HG02884 (cell line): ENCODE measurements around the gene TMPRSS11B.
"Not testable (repeated sequence)": the region's sequence is repeated elsewhere in the genome, so short reads cannot be mapped to it uniquely, and the experiment has no call there.

Experiments
- ATAC-seq: cut with Tn5 transposase; IDR thresholded peaks from one replicate; pipeline ENCODE4 v1.9.1; 2021; ENCODE audit warnings: mild to moderate bottlenecking, moderate library complexity; ENCODE audit not compliant: unreplicated experiment

The TMPRSS11B gene, protein sequence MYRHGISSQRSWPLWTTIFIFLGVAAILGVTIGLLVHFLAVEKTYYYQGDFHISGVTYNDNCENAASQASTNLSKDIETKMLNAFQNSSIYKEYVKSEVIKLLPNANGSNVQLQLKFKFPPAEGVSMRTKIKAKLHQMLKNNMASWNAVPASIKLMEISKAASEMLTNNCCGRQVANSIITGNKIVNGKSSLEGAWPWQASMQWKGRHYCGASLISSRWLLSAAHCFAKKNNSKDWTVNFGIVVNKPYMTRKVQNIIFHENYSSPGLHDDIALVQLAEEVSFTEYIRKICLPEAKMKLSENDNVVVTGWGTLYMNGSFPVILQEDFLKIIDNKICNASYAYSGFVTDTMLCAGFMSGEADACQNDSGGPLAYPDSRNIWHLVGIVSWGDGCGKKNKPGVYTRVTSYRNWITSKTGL

DNA sequence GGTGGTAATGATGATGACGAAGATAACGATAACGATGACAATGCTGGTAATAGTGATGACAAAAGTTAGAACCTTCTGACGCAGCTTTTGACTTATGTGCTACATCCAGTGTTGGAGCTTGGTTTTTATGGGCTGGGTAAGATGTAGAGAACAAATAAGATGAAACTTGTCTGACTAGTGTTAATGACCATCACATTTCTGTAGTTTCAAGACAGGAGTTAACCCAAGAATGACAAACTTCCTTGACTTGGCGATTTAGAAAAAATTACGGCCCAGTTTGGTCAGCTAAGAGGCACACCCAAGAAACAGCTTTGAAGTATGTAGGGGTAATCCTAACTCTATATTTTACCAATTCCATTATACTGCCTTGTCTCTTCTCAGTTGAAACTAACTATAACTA, at the start of gene TMPRSS11B:
TSS of gene TMPRSS11B (minus strand) at position 101 of the 400 bp plus-strand sequence. CDS start 136 bp downstream, outside the sequence.
- ATAC-seq: no peak

DNA sequence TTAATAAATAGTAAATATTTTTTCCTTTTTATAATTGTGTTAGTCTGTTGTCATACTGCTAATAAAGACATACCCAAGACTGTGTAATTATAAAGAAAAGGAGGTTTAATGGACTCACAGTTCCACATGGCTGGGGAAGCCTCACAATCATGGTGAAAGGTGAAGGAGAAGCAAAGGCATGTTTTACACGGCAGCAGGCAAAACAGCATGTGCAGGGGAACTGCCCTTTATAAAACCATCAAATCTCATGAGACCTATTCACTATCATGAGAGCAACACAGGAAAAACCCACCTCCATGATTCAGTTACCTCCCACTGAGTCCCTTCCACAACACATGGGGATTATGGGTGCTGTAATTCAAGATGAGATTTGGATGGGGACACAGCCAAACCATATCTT, 45.8 kb upstream of the TMPRSS11B start:
- no peak for ATAC-seq

DNA sequence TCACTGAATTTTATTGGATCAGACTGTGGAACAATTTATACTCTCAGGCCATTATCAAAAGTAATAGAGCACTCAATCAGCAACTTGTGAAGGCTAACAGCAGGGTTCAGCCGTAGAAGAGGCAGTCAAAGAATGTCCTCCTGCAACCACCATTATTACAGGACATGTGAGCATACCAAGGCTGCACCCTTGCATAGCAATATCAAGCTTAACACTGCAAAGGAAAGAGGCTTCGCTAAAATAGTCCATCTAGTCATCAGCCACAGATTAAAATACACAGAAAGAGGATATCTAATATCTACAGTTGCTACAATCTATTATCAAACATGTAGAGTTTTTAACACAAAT, 42.9 kb upstream of the TMPRSS11B start:
- ATAC-seq: no peak

DNA sequence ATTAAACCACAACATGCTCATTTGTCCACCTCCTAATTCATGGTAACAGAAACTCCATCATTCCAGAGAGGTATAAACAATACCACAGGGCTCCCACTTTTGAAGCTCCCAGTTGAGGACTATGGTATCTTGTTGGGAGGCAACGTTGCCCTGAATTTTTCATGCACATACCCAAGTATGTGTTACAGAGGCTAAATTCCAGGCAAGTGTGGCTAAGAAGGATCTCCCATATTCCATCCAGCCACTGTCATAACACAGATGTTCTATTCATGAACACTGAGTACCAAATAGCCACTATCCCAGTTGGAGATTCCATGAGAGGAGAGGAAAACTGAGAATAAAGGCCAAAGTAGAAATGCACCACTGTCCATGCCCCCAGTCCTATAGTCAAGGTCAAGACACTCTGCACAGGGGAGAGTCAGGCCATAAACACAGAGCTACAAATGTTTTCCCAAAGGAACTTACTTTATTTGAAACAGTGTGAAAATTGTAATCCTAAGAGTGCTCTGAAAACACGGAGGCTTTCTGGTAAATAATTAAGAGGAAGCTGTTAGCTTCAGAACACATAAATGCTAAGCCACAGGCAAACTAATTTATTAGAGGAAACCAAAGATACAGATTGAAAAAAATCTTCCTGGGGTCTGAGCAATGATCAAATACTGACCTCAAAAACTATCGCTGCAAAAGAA, 42.4 kb upstream of the TMPRSS11B start:
- no peak for ATAC-seq

DNA sequence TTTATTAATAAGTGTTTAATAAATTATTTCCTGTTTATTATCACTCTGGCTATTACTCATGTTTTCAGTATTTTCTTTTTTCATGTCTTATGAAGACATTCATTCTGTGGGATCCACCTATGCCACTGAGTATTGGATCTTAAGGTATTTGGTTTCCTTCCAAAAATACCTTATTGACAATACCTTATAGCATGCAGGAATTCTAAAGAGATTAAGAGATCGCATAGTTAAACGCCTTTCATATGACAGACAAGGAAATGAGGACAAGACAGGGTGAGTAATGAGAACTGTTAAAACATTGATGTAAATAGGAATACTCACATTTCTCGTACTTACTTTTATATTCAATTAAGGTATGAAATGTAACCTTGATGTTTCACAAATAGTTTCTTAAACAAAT, 38.2 kb upstream of the TMPRSS11B start:
- no peak for ATAC-seq

DNA sequence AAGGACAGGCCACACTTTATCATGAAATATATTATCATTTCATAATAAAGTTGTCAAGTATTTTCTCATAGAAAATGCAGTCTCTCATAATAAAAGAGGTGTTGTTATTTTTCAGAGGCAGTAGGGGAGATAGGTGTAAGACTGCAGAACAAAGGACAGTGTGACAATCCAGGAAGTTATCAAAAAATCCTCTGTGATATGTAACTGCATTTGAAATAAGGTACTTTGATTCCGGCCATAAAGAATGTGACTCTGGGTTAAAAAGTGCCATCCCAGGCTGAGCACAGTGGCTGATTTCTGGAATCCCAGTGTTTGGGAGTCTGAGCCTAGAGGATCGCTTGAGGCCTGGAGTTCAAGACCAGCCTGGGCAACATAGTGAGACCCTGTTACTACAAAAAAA, 37.6 kb upstream of the TMPRSS11B start:
- ATAC-seq: no peak

DNA sequence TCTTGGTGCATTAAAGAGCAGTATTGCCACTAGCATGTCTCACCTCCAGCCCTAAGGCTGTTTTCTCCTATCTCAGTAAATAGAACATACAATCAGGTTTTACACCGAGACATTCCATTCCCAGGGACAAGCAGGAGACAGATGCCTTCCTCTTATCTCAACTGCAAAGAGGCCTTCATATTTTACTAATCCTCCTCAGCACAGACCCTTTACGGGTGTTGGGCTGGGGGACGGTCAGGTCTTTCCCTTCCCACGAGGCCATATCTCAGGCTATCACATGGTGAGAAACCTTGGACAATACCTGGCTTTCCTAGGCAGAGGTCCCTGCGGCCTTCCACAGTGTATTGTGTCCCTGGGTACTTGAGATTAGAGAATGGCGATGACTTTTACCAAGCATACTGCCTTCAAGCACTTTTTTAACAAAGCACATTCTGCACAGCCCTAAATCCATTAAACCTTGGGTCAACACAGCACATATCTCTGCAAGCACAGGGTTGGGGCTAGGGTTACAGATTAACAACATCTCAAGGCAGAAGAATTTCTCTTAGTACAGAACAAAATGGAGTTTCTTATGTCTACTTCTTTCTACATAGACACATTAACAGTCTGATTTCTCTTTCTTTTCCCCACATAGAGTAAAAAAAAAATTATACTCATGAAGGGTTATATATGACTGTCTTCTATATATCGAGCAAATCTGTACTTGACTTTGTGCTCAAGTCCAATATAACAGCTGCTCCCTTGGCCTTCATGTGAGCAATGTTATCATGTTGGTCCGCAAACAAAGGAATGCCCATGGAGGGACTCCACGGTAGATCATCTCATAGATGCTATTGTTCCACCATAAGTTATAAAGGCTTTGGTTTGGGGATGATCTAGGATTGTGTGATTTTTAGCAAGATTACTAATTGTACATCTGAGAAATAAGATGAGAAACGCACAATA, 36.6 kb upstream of the TMPRSS11B start:
- ATAC-seq: not testable (repeated sequence)

DNA sequence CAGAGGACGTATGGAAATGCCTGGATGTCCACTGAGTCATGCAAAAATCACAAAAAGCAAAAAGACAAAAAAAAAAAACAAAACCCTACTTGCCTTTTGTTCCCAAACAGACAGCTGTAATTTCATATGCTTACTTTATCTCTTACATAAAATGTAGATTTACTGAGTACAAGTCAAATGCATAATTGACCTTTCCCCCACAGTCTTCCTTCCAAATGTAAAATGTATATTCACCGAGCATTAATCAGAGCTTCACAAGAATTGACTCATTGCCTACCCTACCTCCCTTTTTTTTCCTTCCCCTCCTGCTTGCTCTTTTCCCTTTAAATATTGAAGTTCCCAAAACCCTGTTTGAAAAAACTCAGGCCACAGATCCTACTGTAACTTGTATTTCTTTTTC, 32.5 kb upstream of the TMPRSS11B start:
- ATAC-seq: no peak

DNA sequence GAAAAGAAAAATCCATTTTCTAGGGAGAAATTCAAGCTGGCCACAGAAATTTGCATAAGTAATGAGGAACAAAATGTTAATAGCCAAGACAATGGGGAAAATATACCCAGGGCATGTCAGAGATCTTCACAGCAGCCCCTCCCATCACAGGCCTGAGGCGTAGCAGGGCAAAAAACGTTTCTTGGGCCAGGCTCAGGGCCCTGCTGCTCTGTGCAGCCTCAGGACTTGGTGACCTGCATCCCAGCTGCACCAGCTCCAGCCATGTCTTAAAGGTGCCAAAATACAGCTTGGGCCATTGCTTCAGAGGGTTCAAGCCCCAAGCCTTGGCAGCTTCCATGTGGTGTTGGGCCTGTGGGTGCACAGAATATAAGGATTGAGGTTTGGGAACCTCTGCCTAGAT, 32.1 kb upstream of the TMPRSS11B start:
- no peak for ATAC-seq

DNA sequence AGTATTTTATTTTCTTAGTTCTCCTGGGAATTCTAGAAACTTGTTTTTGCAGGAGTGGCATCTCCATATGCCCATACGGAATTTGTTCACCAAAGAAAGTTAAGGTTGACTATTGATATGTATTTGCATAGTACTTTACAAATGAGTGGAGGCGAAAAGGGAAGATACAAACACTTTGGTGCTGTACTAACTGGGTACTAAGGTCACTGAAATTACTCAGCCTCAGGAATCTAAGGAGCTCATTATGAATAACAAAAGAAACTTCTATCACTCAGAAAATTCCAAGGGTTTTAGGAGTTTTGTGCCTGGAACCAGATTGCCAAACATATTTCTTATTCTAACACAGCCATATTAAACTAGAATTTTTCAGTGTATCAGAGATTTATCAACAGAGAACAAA, 27.4 kb upstream of the TMPRSS11B start:
- ATAC-seq: peak; percentile 45

DNA sequence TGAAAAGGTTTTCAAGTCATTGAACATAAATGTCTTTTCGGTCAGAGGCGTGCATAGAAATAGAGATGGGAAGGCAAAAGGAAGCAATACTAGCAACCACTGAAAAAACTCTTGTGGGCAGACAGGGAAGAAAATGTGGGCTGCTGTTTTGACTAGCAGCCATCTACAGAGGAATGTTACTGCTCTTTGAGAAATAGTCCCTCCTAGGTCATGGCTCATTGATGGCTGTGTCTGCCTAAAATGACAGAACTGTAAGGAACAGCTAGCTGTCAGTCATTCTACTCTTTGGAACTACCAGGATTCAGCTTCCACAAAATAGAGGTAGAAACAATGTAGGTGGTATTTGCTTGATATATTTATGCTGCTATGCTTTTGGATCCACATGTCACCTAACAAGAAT, 26.9 kb upstream of the TMPRSS11B start:
- peak; percentile 62 for ATAC-seq

DNA sequence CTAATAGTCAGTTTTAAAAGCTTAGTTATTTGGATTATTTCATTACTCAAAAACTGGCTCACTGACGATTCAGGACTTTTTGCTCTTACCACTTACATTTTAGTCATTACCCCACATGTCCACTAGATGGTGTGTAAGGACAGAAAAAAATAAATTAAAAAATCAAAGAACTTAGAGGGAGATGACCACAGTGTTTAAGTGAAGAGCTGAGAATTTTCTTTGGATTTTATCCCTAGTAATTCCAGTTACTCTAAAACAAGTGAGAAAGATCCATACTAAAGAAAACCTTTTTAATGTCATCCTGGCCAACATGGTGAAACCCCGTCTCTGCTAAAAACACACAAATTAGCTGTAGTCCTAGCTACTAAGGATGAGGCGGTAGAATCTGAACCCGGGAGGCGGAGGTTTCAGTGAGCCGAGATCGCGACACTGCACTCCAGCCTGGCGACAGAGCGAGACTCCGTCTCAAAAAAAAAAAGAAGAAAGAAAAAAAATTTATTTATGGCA, 26.4 kb upstream of the TMPRSS11B start:
- ATAC-seq: peak; percentile 43

DNA sequence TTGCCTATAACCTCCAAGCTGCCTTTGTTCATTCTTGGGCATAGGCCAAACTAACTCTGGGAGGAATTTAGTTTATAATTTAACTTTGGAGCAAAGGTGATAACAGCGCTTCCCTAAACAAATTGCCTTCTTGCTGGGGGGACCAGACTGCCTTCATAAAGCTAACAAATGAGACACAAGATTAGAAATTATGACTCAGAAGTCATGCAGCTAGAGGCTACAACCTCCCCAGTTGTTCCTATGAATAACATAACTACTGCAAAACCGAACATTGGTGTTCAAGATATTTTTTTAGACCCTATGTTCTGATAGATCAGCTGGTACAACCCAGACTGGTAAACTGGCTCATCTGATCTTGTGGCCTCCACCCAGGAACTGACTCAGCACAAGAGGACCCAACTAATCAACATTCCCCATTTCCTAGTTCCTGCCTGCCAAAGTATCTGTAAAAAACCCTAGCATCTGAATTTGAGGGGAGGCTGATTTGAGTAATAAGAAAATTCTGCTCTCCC, 22.0 kb upstream of the TMPRSS11B start:
- ATAC-seq: no peak

DNA sequence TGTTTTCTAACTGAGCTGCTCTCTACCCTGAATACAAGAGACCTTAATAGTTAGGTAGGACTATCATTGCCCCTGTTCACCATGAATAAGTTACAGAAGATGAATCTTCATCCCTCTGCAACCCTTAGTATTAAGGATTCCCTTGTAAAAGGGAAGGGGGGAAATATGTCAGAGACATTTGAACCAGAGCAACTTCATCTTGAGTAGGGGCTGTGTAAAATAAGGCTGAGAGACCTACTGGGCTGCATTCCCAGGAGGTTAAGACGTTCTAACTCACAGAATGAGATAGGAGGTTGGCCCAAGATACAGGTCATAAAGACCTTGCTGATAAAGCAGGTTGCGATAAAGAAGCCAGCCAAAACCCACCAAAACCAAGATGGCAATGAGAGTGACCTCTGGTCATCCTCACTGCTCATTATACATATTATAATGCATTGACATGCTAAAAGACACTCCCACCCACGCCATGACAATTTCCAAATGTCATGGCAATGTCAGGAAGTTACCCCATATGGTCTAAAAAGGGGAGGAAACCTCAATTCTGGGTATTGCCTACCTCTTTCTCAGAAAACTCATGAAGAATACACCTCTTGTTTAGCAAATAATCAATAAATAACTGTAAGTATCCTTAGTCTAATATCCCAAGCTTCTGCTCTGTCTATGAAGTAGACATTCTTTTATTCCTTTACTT, 19.5 kb upstream of the TMPRSS11B start:
- ATAC-seq: no peak

DNA sequence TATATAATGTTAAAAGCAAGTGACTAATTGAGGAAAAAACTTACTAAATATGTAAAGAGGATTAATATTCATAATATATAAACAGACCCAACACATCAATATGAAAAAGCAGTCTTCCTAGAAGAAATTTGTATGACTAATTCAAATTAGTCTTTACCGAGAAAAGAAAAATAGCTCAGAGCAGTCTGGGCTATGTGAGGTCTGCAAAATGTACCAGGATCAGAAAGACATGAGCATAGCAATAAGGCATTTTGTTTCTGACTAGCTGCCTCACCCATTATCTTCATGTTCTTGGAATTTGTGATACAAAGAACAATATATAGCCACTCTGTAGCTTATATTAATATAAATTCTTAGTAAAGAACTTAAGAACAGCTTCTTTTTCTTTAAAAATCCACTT, 13.7 kb upstream of the TMPRSS11B start:
- no peak for ATAC-seq

DNA sequence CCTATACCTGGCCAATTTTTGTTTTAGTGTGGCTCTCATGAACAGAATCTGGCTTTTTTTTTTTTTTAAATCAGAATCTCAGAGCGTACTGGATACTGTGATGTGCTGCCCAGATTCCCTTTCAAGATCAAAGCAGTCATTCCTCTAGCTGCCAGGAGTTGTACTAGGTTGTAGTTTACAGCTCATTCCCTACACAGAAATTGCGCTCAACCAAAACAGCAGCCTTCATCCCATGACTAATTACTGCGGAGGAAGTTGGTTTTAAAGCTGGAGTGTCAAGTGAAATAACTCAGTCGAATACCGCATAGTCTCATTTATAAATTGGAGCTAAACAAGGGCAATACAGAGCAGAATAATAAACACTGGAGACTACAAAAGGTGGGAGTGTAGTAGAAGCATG, 12.2 kb upstream of the TMPRSS11B start:
- no peak for ATAC-seq

DNA sequence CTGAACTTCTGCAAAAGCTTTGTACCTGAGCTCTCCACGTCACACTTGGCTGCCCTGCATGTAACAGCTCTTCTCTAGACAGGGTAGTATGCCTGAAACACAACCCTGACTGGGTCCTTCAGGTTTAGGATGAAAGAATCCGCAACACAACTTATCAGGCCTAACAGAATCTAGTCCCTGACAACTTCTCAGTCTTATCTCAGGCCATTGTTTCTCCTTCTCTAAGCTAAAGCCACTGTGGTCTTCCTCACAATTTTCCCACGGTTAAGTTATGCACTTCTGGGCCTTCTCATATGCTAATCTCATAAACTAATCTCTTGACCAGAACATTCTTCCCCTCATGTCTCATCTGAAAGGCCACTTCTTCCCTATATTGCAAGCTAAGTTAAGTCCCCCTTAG, 10.8 kb upstream of the TMPRSS11B start:
- no peak for ATAC-seq

DNA sequence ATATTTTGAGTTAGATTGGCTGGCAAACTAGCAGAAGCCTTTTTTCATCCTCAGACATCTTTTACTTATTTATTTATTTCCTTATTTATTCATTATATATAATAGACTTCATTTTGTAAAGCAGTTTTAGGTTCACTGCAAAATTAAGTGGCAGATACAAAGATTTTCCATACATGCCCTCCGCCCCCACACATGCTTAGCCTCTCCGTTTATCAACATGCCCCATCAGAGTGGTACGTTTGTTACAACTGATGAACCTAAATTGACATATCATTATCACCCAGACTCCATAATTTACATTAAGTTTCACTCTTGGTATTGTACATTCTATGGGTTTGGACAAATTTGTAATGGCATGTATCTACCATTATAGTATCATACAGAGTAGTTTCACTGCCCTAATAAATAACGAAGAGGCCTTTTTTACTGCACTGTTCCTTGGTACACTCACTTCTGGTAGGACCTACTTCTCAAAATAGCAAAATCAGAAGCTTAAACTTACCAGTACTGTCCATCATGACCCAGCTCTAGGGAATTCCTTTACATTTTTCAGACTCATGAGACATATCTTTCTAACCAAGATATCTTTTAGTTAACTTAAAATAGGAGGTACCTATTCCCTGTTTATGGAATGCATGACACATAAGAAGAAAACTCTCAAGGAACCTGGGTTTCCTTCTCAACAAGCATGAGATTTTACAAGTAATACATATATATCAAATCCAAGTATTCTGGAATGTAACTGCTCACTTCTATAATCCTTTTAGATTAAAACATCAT, 4.8 kb upstream of the TMPRSS11B start:
- ATAC-seq: no peak

DNA sequence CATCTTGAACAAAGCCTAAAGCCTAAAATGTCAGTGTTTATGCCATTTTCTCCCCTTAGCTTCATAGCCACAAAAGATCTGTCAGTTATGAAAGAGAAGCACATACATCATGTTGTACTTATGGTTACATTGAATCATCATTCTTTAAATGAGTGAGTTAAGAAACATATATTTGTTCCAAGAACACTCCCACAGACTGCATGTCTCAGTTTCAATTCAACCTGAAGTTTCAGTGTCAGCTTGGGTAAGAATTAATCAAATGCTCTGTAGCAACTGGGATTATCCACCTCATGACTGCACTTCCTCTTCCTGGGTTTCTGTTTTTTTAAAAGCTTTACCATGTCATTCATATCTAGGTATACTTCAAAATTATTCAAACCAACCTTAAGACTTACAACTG, 3.9 kb upstream of the TMPRSS11B start:
- peak; percentile 96 for ATAC-seq

DNA sequence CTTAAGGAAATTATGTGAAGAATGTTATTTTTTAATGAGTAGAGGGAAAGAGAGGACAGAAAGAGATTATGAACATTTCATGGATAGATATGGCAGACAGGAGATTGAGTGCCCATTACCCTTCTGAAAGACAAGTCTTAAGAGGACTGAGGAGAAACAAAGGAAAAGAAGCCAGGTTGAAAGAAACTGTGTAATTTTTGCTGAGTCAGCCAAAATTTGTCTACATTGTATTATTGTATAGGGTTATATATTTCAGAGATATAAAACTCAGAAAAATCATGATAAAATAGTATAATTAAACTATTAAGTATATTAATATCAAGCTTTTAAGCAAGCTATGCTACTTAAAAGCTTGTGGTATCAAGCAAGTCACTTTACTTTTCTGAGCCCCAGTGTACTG, 4.9 kb downstream of the TMPRSS11B start:
- no peak for ATAC-seq
